Measurements from ENCODE around the gene SIPA1L3. TPM values are rescaled to one million over a fixed set of nuclear protein-coding genes. Genes with fewer than 3 reads are reported as not detected.

SIPA1L3 gene
- total and polyA plus RNA-seq, 10 of the 15 experiments (the other 5 are each of a cell fraction or from before 2014, with no cell fraction given): 0.24 to 66.2 (median 19.1) TPM

GRCh38 chr19:38042132-38042531, 135.1 kb downstream of the SIPA1L3 start:
- Histone ChIP-seq H3K9ac (ENCODE audit: control insufficient read depth, insufficient read depth, low read length) (no peak overlapping the region), H3K27me3 (replicated peaks in 1 of 2; ENCODE audit: control insufficient read depth in 2 of 2, insufficient read depth in 2 of 2, low read length in 1 of 2) (no peaks in the 10 kb centered on the region), H3K4me1 (ENCODE audit: control insufficient read depth, insufficient read depth, low read length) (peaks cover 34% of the 10 kb centered on the region), H3K79me2 (ENCODE audit: control insufficient read depth, insufficient read depth, low read length) (peaks cover 37% of the 10 kb centered on the region), H3K27ac (ENCODE audit: control insufficient read depth, insufficient read depth) (no peak overlapping the region), H3K36me3 (ENCODE audit: control insufficient read depth in 2 of 2, insufficient read depth in 2 of 2, low read length in 1 of 2) (peaks cover 2% of the 10 kb centered on the region in 2 experiments; a peak in 2 of 4 replicates), H3K9me3 (replicated peaks; ENCODE audit: control insufficient read depth, insufficient read depth, low read length) (peaks cover 3% of the 10 kb centered on the region; the same call in 2 of the 3 replicates), H3K4me3 (no peak overlapping the region), H2AFZ (ENCODE audit: control insufficient read depth, low read depth, low read length) (no peak overlapping the region), H4K20me1 (ENCODE audit: control insufficient read depth, insufficient read depth) (no peaks in the 10 kb centered on the region), H3K4me2 (ENCODE audit: control insufficient read depth, insufficient read depth) (no peak overlapping the region)
- WGBS (ENCODE audit: insufficient coverage, insufficient replicate concordance, low lambda C conversion rate, missing lambda C conversion rate): 100% methylated on average over 2 of the region's 2 CpGs
- no peak for ATAC-seq
- TF ChIP-seq ZNF217 (IDR thresholded peaks at IDR 0.05) (0 out of 2 replicates have a peak, but pooled peaks have one; percentile 38), CHD4 (IDR thresholded peaks at IDR 0.05) (no peak)
- no peak for FAIRE-seq
- CTCF ChIA-PET: interaction anchor here (0.6 to 10.7 kb wide), 7 partner anchors 9 to 137 kb away, joined by 3 to 138 read pairs (median 4); partner anchors contain the start of genes SIPA1L3 and WDR87
- DNase-seq (ENCODE audit: low read depth, low spot score): no peak
- in situ Hi-C loops (cut with MboI) (no loop called here), intact Hi-C loops (cut with micrococcal nuclease; ENCODE audit: unreplicated experiment) (no loop called here)
- BruUV-seq (replicated peaks): no TSS peak
- RAD21 ChIA-PET (ENCODE audit: unreplicated experiment): interaction anchor here (0.7 to 9.8 kb wide), 5 partner anchors 8 to 143 kb away, joined by 3 to 122 read pairs (median 4); partner anchors contain the start of genes SIPA1L3 and WDR87
- POLR2A ChIA-PET: interaction anchor here (0.6 to 0.9 kb wide), 2 partner anchors 38 to 692 kb away, joined by 3 to 5 read pairs; no protein-coding TSS in a partner anchor
- SMC1A ChIA-PET (ENCODE audit: uncharacterized antibody, unreplicated experiment): interaction anchor here (0.7 to 10.3 kb wide), 9 partner anchors 7 to 137 kb away, joined by 3 to 119 read pairs (median 5); partner anchors contain the start of genes SIPA1L3 and WDR87

GRCh38 chr19:38043649-38044144, 136.7 kb downstream of the SIPA1L3 start:
- Histone ChIP-seq H3K9ac (ENCODE audit: control insufficient read depth, insufficient read depth, low read length) (no peak overlapping the region), H3K79me2 (ENCODE audit: control insufficient read depth, insufficient read depth, low read length) (peaks cover 41% of the 10 kb centered on the region), H3K9me3 (replicated peaks; ENCODE audit: control insufficient read depth, insufficient read depth, low read length) (peaks cover 3% of the 10 kb centered on the region; the same call in 2 of the 3 replicates), H3K4me1 (ENCODE audit: control insufficient read depth, insufficient read depth, low read length) (peaks cover 47% of the 10 kb centered on the region), H3K27me3 (replicated peaks in 1 of 2; ENCODE audit: control insufficient read depth in 2 of 2, insufficient read depth in 2 of 2, low read length in 1 of 2) (no peaks in the 10 kb centered on the region), H3K4me3 (no peak overlapping the region), H3K27ac (ENCODE audit: control insufficient read depth, insufficient read depth) (peak overlapping the region; percentile 42), H4K20me1 (ENCODE audit: control insufficient read depth, insufficient read depth) (no peaks in the 10 kb centered on the region), H3K36me3 (ENCODE audit: control insufficient read depth in 2 of 2, insufficient read depth in 2 of 2, low read length in 1 of 2) (peaks cover 0 to 2% of the 10 kb centered on the region in 2 experiments; a peak in 1 of 4 replicates), H3K4me2 (ENCODE audit: control insufficient read depth, insufficient read depth) (no peak overlapping the region), H2AFZ (ENCODE audit: control insufficient read depth, low read depth, low read length) (no peak overlapping the region)
- in situ Hi-C loops (cut with MboI) (no loop called here), intact Hi-C loops (cut with micrococcal nuclease; ENCODE audit: unreplicated experiment) (no loop called here)
- 98% methylated on average over 5 of the region's 5 CpGs for WGBS (ENCODE audit: insufficient coverage, insufficient replicate concordance, low lambda C conversion rate, missing lambda C conversion rate)
- FAIRE-seq: no peak
- ChIA-PET RAD21 (ENCODE audit: unreplicated experiment) (interaction anchor here (0.9 to 9.8 kb wide), 5 partner anchors 9 to 137 kb away, joined by 4 to 122 read pairs (median 35); partner anchors contain the start of genes SIPA1L3 and WDR87), SMC1A (ENCODE audit: uncharacterized antibody, unreplicated experiment) (interaction anchor here (1.1 to 10.3 kb wide), 5 partner anchors 8 to 144 kb away, joined by 3 to 119 read pairs (median 74); partner anchors contain the start of genes SIPA1L3 and WDR87), CTCF (interaction anchor here (0.8 to 10.7 kb wide), 4 partner anchors 9 to 138 kb away, joined by 3 to 138 read pairs (median 10); partner anchors contain the start of genes SIPA1L3 and WDR87), POLR2A (interaction anchor here (0.5 kb wide), 1 partner anchor 76 kb away, joined by 5 read pairs; no protein-coding TSS in a partner anchor)
- no TSS peak for BruUV-seq (replicated peaks)
- no peak for ATAC-seq
- no peak for DNase-seq (ENCODE audit: low read depth, low spot score)
- TF ChIP-seq ZNF384 (IDR thresholded peaks at IDR 0.05; ENCODE audit: borderline replicate concordance, low read depth, low read length) (no peak), TARDBP (IDR thresholded peaks at IDR 0.05; ENCODE audit: borderline replicate concordance) (no peak), CBFB (IDR thresholded peaks at IDR 0.05; ENCODE audit: low read depth) (no peak), SP1 (IDR thresholded peaks at IDR 0.05; ENCODE audit: low read depth, low read length) (no peak), MEF2A (IDR thresholded peaks at IDR 0.05; ENCODE audit: insufficient read depth, low read depth, low read length) (no peak), NFYB (IDR thresholded peaks at IDR 0.05; ENCODE audit: insufficient read depth, low read depth, low read length) (no peak), BACH1 (IDR thresholded peaks at IDR 0.05; ENCODE audit: borderline replicate concordance) (no peak), JUNB (IDR thresholded peaks at IDR 0.05) (no peak), CREB1 (IDR thresholded peaks at IDR 0.05; ENCODE audit: low read depth) (no peak), E2F8 (IDR thresholded peaks at IDR 0.05; ENCODE audit: low read depth, partially characterized antibody) (no peak), BHLHE40 (IDR thresholded peaks at IDR 0.05; ENCODE audit: borderline replicate concordance in 1 of 2, low read depth in 2 of 2, low read length in 1 of 2) (no peak)

Measured in GM12878 (cell line).